ENCODE results near the gene ASPHD1. TPM values are rescaled to one million over a fixed set of nuclear protein-coding genes. Genes with fewer than 3 reads are reported as not detected.

The ASPHD1 gene
- total and polyA plus RNA-seq, 2 of the 8 experiments (the other 6 are each of a cell fraction or from before 2014, with no cell fraction given): 14.5 to 18.6 TPM

- Histone ChIP-seq H3K27me3 (replicated peaks in 1 of 4; ENCODE audit: control insufficient read depth in 3 of 4, extremely low read depth in 1 of 4, insufficient read depth in 3 of 4, low read length in 3 of 4) (no peaks in the 10 kb centered on the region), H3K4ac (replicated peaks; ENCODE audit: insufficient read length, low read depth, low read length) (no peak overlapping the region), H3K9me3 (ENCODE audit: insufficient read depth in 2 of 2, low read depth in 1 of 2, low read length in 1 of 2) (no peaks in the 10 kb centered on the region), H3K36me3 (ENCODE audit: control insufficient read depth in 2 of 4, insufficient read depth in 4 of 4, low read length in 3 of 4) (peaks cover 0 to 3% (median 0%) of the 10 kb centered on the region in 4 experiments; a peak in 2 of 8 replicates), H3K56ac (replicated peaks; ENCODE audit: insufficient read length, low read depth, low read length) (no peak overlapping the region), H2BK120ac (replicated peaks; ENCODE audit: low read depth, low read length) (no peak overlapping the region), H3K4me2 (ENCODE audit: insufficient read depth in 1 of 2, low read depth in 2 of 2, low read length in 2 of 2) (no peak overlapping the region), H4K91ac (replicated peaks; ENCODE audit: insufficient read length, low read length) (no peak overlapping the region), H3K9ac (replicated peaks in 1 of 4; ENCODE audit: extremely low read depth in 1 of 4, low read depth in 3 of 4, low read length in 3 of 4) (no peak overlapping the region), H2BK5ac (ENCODE audit: low read depth, low read length) (no peak overlapping the region), H4K8ac (ENCODE audit: extremely low read depth, insufficient read depth, low read length) (no peak overlapping the region), H3K23me2 (ENCODE audit: low read depth, low read length) (peaks cover 3% of the 10 kb centered on the region; the same call in 1 of the 2 replicates), H2AFZ (ENCODE audit: low read length) (no peak overlapping the region), H3K79me2 (ENCODE audit: control insufficient read depth in 1 of 2, insufficient read depth in 2 of 2, low read length in 2 of 2) (no peaks in the 10 kb centered on the region), H3K4me1 (replicated peaks in 1 of 4; ENCODE audit: control insufficient read depth in 3 of 4, insufficient read depth in 4 of 4, low read length in 3 of 4) (peaks cover 0 to 7% (median 3%) of the 10 kb centered on the region in 4 experiments; a peak in 3 of 7 replicates), H2BK20ac (ENCODE audit: low read length) (no peak overlapping the region), H2BK12ac (ENCODE audit: low read depth, low read length) (no peak overlapping the region), H3K14ac (ENCODE audit: insufficient read length) (no peak overlapping the region), H4K5ac (ENCODE audit: insufficient read length, low read depth, low read length) (no peak overlapping the region), H3K4me3 (ENCODE audit: extremely low read depth in 1 of 4, insufficient read depth in 2 of 4, low read depth in 3 of 4, low read length in 4 of 4) (no peak overlapping the region), H2AK5ac (ENCODE audit: low read depth, low read length) (no peak overlapping the region), H3K27ac (ENCODE audit: low read depth, low read length) (no peak overlapping the region), H3K18ac (ENCODE audit: extremely low read depth, low read length) (no peak overlapping the region), H4K20me1 (replicated peaks in 1 of 2; ENCODE audit: control insufficient read depth in 1 of 2, insufficient read depth in 2 of 2, low read length in 2 of 2) (peaks cover 0 to 2% of the 10 kb centered on the region in 2 experiments), H3K23ac (ENCODE audit: insufficient read length) (no peak overlapping the region), H3K79me1 (ENCODE audit: low read depth, low read length) (no peaks in the 10 kb centered on the region), H2BK15ac (ENCODE audit: low read length) (no peak overlapping the region)
- FAIRE-seq (no peak), DNase-seq (ENCODE audit: low read depth in 1 of 2, low spot score in 2 of 2) (no peak)
- WGBS, 2 experiments (ENCODE audit: extremely low coverage in 1 of 2, insufficient coverage in 1 of 2, insufficient read length in 1 of 2, insufficient replicate concordance in 2 of 2, low coverage in 1 of 2, low lambda C conversion rate in 2 of 2, missing lambda C conversion rate in 1 of 2): 89% methylated on average over 8 of the region's 8 CpGs; no CpG with 5 or more reads in 1 of the 2 experiments
- ChIA-PET POLR2A (ENCODE audit: partially characterized antibody) (interaction anchor here (0.6 to 1.3 kb wide), 5 partner anchors 10 to 152 kb away, joined by 3 to 4 read pairs (median 4); partner anchors contain the start of gene PAGR1), CTCF (ENCODE audit: partially characterized antibody) (interaction anchor here (0.6 to 1.4 kb wide), 4 partner anchors 9 to 43 kb away, joined by 3 to 4 read pairs (median 3); no protein-coding TSS in a partner anchor)
- no peak for TF ChIP-seq GABPA (IDR thresholded peaks at IDR 0.05; ENCODE audit: borderline replicate concordance, insufficient read depth, low read length)
- TF ChIP-seq KDM1A (IDR thresholded peaks at IDR 0.05; ENCODE audit: borderline replicate concordance, low read length): no peak
- no peak for TF ChIP-seq MAFK (IDR thresholded peaks at IDR 0.05; ENCODE audit: low read depth, low read length)
- no peak for TF ChIP-seq CEBPB (IDR thresholded peaks at IDR 0.05; ENCODE audit: low read depth, low read length)
- no peak for TF ChIP-seq RBBP5 (IDR thresholded peaks at IDR 0.05; ENCODE audit: borderline replicate concordance, low read depth, low read length)
- no peak for TF ChIP-seq JUN (IDR thresholded peaks at IDR 0.05; ENCODE audit: low read depth, low read length)
- TF ChIP-seq RAD21 (IDR thresholded peaks at IDR 0.05 in 1 of 2, conservative IDR thresholded peaks at IDR 0.05 in 1 of 2; ENCODE audit: low read depth in 2 of 2, low read length in 2 of 2): no peak
- no peak for TF ChIP-seq HDAC2 (IDR thresholded peaks at IDR 0.05; ENCODE audit: borderline replicate concordance in 1 of 2, low read depth in 2 of 2, low read length in 2 of 2)
- TF ChIP-seq TCF12 (IDR thresholded peaks at IDR 0.05; ENCODE audit: low read depth, low read length): no peak
- no peak for TF ChIP-seq CBX8 (IDR thresholded peaks at IDR 0.05; ENCODE audit: borderline replicate concordance, low read depth, low read length)
- no peak for TF ChIP-seq NANOG (IDR thresholded peaks at IDR 0.05; ENCODE audit: insufficient read depth, low read depth, low read length, poor library complexity, severe bottlenecking)
- TF ChIP-seq EGR1 (IDR thresholded peaks at IDR 0.05; ENCODE audit: borderline replicate concordance, low read depth, low read length): no peak
Observed at GRCh38 chr16:29868396-29869009, 31.8 kb upstream of the ASPHD1 start.

Measured in H1 (cell line).